GM19438 (cell line): ENCODE results near the gene NPHP3.
"Not testable (repeated sequence)": the region's sequence is repeated elsewhere in the genome, so short reads cannot be mapped to it uniquely, and the experiment has no call there.

ENCODE experiments used
- ATAC-seq: cut with Tn5 transposase; IDR thresholded peaks from one replicate; pipeline ENCODE4 v1.9.1; 2021; ENCODE audit warnings: low read depth; ENCODE audit not compliant: unreplicated experiment

NPHP3 gene

GRCh38 chr3:132722165-132723023 is at the start of gene NPHP3:
TSS of gene NPHP3 (minus strand) at chr3:132722409. CDS start at chr3:132722355, 54 bp downstream.
- ATAC-seq = peak; percentile 84

DNA sequence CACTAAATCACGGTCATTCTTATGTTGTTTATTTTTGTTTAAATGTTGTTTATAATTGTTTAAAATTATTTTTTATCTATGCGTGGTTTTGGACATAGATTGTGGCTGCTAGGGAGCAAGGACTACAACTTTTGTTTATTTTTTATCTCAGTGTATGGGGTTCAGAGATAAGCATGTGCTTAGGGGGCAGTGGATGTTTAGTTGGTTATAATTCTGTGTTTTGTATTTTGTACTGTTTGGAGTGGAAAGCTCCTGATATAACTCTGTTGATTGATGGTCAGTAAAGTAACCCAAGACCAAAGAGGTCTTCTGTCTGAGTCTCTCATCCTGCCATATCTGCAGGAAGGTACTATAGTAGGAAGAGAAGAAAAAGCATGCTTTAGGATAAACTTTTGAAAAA is 36.5 kb upstream of the NPHP3 start:
- ATAC-seq = no peak

DNA sequence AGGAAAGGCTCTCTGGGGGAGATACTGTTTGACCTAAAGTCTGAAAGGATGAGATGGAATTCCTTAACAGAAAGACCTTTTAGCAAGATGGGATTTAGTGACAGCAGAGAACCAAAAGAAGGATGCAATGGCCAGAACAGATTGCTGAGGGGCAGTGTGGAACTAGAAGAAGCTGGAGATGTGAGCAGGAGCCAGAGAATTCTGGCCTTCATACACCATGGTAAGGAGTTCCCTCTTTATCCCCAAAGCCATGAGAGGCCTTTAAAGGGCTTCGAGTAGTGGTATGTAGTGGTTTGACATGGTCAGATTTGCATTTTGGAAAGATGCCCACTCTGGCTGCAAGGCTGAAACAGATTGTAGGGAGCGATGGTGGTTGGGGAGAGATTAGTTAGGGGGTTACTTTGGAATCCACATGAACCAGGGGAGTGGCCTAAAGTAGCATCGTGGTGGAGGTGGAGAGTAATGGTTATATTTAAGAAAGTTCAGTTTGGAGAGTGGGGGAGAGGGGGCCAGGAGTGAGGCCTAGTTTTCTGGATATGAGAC is 34.0 kb upstream of the NPHP3 start:
- ATAC-seq = no peak

DNA sequence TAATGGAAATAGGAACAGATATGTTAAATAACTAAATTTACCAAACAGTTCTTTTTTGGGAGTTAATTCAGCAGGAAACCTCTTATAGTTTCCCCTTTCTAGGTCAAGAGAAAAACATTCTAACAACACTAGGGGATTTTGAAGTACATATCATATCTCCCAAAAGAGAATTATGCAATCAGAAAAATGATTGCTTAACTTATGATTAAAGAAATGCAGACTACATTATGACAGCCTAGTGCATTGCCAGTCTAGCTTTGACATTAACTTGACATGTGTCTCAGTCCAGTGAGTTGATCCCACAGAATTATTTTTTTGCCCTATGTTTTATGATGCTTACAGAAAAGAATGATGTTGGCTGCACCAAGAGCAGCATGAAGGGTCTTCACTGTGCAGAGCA is 31.7 kb upstream of the NPHP3 start:
- no peak for ATAC-seq

GRCh38 chr3:132749786-132750185 is 27.6 kb upstream of the NPHP3 start:
- no peak for ATAC-seq

GRCh38 chr3:132746720-132747119 is 24.5 kb upstream of the NPHP3 start:
- ATAC-seq = not testable (repeated sequence)

DNA sequence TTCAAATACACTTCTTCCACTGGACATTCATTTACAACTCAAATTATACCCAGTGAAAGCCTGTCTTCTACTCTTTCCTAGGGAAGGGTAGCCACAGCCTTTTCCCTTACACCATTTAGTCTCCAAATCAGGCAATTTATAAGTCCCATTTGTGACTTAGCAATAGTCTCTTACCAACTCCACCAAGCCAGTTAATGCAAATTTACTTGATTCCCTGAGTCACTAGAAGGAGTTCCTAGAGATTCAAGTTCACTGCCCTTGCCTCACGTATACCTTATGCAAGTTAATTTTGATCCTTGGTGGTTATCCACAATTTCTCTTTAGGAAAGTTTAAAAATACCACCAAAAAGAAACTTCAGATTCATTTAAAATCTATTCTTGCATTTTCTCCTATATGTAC is 16.1 kb upstream of the NPHP3 start:
- ATAC-seq = no peak

DNA sequence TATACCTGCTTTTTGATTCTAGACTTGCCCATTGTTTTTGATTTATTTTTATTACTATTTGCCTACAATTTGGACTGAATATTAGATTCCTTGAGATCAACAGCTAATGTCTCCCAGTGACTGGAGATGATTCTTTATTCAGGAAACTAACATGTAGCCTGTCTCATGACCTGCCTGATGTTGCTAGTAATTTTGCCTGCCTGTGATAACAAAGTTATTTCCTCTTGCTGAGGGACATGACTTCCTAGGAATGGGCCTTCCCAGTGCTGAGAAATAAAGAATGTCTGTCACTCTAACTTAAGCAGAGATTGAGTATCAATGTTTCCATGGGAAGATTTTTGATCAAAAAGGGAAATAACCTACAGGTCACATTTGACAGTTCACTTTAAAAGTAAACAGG is 13.4 kb upstream of the NPHP3 start:
- ATAC-seq = no peak

GRCh38 chr3:132730891-132731580 is 8.8 kb upstream of the NPHP3 start:
- ATAC-seq = no peak

- no peak for ATAC-seq
Observed at GRCh38 chr3:132726341-132726823, 4.2 kb upstream of the NPHP3 start.

- no peak for ATAC-seq
Observed at GRCh38 chr3:132723024-132723950, 1.1 kb upstream of the NPHP3 start.

DNA sequence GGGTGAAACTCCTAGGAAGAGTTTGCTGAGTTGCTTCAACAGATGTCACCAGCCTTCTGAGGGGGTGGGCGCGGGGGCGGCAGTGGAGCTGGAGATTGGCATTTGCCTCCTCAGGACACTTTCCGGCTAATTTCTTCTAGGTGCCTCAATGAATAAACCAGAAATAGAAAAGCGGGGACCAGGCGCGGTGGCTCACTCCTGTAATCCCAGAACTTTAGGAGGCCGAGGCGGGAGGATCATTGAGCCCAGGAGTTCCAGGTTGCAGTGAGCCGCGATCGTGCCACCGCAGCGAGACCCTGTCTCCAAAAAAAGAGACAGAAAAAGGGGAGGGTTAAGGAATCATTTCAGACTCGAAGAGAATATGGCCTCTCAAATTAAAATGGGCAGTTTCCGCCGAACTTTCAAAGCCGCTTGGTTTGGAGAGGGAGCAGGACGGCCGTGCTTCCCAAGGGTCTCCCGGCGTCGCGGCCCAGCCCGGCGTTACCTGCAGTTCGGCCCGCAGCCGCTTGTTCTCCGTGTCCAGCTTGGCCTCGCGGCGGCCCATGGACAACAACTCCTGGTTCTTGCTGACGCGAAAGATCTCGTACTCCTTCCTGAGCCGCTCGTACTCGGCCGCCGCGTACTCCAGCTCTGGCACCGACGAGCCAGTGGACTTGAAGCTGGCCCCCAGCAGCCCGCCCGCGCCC is 587 bp downstream of the NPHP3 start:
- peak; percentile 34 for ATAC-seq

- ATAC-seq = no peak
Observed at GRCh38 chr3:132720228-132720627, 2.0 kb downstream of the NPHP3 start.

GRCh38 chr3:132716372-132716771 is 5.8 kb downstream of the NPHP3 start:
- ATAC-seq = no peak

DNA sequence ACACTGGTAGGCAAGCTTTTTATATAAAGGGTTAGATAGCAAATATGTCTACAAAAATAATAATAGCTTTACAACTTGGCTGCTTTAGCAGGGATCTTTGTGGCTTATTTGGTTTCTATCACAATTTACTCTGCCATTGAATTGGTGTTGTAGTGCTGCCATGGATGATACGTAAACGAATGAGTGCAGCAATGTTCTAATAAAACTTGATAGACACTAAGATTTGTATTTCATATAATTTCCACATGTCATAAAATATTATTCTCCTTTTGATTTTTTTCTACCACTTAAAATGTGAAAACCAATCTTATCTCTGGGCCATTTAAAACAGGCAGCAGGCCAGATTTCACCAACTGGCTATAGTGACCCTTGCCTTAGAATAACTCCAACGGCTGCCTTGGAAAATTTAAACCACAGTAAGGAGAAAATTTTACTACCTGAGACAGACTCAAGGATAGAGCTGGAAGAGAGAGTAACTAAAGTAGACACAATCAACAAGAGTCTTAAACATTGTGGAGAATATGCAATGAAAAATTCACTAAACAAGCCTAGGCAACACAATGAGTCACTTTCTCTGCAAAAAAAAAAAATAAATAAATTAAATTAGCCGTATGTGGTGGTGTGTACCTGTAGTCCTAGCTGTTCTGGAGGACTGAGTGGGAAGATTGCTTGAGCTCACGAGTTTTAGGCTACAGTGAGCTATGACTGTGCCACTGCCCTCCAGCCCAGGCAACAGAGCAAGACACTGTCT is 8.1 kb downstream of the NPHP3 start:
- ATAC-seq = no peak

GRCh38 chr3:132710311-132710710 is 11.9 kb downstream of the NPHP3 start:
- no peak for ATAC-seq

DNA sequence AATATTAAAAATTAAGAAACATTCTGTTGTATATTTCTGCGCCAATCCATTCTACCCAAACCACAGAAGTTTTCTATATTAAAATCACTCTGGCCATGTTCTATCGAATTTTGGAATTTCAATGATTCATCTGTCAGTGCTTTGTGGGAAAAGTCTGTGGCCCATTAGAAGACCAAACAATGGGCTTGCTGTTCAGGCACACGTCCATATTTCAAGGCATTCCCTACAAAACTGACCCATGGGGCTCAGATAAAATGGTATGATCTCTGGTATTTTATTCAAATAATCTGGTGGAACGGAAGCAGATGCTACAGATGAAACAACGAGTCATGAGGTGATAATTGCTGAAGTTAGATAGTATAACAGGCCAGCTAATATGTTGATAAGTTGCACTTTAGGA is 12.4 kb downstream of the NPHP3 start:
- ATAC-seq = no peak

DNA sequence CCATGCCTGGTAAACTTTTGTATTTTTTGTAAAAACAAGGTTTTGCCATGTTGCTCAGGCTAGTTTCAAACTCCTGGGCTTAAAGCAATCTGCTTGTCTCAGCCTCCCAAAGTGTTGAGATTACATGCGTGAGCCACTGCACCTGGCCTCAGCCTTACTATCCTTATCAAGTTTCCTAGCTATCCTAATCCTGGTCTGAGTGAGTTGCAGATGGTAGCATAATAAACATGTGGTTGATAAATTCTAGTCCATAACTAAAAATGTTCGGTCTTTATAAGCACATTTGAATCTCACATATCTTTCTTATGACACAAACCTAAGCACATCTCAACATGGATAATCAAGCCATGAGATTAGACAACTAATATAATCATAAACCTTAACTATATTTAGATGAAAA is 18.5 kb downstream of the NPHP3 start:
- ATAC-seq = no peak

DNA sequence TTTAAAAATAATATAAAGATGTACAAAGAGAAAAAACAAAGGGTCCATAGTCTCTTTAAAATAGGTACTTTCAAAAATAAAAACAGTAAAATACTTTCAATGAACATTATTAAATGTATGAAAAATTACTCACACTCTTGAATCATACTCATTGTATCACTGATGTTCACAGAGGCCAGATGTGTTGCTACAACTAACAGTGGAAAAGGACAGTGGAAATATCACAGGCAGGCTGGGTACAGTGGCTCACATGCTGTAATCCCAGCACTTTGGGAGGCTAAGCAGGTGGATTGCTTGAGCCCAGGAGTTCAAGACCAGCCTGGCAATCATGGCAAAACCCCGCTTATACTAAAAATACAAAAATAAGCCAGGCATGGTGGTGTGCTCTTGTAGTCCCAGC is 26.8 kb downstream of the NPHP3 start:
- ATAC-seq = no peak
